ENCODE results near the gene EFS.
A peak's percentile ranks its signal among the peaks of the same experiment; 100 is the strongest.

EFS gene

DNA sequence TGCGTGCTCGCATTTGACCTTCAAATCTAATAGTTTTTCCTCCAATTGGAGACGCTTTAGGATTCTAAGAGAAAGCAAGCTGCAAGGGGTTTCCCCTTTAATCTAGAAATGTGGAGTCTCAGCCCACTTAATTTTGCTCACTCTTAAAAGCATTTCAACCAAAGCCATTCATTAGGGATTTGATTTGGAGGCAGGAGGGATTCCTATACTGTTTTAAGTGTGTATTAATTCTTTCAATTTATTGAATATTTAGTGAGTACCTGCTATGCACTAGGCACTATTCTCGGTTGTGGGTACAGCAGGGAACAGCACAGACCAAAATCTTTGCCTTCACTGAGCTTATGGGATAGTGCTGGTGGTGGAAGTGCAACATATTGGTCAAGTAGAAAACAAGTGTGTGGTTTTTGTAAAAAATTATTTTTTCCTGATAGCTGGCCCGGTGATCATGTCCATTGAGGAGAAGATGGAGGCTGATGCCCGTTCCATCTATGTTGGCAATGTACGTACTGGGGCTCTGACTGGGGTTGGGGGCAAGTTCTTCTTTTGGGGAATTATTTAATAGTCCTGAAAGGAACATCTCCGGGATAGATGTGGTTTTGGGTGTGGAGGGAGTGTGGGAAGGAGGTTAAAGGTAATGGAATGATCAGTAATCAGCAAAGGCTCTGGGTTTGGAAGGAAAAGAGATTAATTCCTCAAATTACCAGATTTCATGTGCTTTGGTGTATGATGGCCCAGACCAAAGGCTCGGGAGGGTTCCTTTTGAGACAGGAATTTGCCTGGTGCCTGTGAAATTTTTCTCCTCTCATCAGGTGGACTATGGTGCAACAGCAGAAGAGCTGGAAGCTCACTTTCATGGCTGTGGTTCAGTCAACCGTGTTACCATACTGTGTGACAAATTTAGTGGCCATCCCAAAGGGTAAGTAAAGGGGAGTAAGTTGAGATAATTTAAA, 42.1 kb downstream of the EFS start:
- peak in 1 of 42 donors; percentile 28 for DNase-seq
- intact Hi-C loops (cut with DNase I) = loop anchor here (5.0 to 10.0 kb wide), 3 partner anchors 39 to 232 kb away; partner anchors contain the start of genes NGDN, THTPA and ZFHX2

DNA sequence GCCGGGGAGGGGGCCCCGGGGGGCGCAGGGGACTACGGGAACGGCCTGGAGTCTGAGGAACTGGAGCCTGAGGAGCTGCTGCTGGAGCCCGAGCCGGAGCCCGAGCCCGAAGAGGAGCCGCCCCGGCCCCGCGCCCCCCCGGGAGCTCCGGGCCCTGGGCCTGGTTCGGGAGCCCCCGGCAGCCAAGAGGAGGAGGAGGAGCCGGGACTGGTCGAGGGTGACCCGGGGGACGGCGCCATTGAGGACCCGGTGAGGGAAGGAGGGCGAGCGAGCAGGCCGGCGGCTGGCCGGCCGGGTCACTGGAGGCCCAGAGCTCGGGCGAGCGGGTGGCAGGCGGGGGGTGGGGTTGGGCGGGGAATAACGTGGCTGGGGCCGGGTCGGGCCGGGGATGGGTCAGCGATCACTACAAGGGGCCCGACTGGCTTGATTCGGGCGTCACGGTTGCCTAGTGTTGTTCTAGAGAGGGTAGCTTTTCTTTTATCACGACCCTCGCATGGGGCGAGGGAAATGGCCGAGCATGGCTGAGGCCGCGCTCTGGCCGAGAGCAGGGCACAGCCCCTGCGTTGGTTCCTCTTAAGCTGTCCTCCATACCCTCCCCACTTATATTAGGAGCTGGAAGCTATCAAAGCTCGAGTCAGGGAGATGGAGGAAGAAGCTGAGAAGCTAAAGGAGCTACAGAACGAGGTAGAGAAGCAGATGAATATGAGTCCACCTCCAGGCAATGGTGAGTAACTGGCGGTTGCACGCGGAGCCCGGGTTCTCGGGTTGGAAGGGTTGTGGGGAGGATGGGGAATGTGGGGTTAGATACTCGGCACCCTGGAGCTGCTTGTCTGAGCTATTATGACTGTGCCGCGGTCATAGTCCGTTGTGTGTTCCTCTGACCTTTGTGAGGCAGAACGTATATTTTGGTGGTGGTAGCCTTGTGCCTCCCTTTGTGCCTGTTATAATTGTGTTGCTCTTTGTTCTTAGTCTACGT, 43.1 kb downstream of the EFS start:
- DNase-seq = peak in 28 of 42 donors; percentile 21 to 73 (median 44)
- intact Hi-C loops (cut with DNase I) = loop anchor here (2.0 to 10.0 kb wide), 4 partner anchors 19 to 233 kb away; partner anchors contain the start of genes NGDN, PPP1R3E, THTPA and ZFHX2

DNA sequence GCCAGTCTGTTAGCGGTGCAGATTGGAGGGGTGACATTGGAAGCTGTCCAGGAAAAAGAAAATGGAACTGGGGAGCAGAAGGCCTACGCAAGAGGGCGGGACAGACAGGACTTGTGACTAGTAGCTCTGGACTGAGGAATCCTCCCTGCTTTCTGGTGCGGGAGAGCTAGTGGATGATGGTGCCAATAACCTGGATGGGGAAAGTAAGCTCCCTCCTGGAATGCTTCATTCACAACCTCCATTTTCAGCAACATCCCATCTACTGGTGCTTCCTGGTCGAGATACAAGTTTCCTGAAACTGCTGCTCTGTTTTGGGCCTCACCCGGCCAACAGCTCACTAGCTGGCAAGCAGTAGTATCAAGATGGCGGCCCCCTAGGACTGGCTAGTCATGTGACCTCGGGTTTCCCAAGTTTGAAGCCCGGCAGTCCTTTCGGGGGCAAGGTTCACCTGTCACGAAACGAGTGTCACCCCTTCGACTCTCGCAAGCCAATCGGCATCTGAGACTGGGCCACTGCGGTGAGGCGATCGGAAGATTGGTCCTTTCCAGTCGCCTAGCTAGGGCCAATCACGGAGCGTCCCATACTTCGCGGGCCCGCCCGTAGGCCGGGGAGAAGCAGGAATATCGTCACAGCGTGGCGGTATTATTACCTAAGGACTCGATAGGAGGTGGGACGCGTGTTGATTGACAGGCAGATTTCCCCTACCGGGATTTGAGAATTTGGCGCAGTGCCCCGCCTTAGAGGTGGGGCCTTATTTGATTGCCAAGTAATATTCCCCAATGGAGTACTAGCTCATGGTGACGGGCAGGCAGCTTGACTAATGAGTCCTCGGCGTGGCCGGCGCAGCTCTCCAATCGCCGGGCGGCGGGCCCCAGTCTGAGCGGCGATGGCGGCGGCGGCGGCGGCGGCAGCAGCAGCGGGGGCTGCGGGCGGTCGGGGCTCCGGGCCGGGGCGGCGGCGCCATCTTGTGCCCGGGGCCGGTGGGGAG, 44.1 kb downstream of the EFS start, which contains the start of gene PABPN1:
Gene PABPN1, plus strand, starts transcription at position 874 of the 988 bp plus-strand sequence. Its CDS starts 13 bp downstream, at position 887.
- intact Hi-C loops (cut with DNase I) = loop anchor here (2.0 to 10.0 kb wide), 4 partner anchors 18 to 234 kb away; partner anchors contain the start of genes NGDN, PPP1R3E, THTPA and ZFHX2
- peak; percentile 96 to 100 (median 99) for DNase-seq

DNA sequence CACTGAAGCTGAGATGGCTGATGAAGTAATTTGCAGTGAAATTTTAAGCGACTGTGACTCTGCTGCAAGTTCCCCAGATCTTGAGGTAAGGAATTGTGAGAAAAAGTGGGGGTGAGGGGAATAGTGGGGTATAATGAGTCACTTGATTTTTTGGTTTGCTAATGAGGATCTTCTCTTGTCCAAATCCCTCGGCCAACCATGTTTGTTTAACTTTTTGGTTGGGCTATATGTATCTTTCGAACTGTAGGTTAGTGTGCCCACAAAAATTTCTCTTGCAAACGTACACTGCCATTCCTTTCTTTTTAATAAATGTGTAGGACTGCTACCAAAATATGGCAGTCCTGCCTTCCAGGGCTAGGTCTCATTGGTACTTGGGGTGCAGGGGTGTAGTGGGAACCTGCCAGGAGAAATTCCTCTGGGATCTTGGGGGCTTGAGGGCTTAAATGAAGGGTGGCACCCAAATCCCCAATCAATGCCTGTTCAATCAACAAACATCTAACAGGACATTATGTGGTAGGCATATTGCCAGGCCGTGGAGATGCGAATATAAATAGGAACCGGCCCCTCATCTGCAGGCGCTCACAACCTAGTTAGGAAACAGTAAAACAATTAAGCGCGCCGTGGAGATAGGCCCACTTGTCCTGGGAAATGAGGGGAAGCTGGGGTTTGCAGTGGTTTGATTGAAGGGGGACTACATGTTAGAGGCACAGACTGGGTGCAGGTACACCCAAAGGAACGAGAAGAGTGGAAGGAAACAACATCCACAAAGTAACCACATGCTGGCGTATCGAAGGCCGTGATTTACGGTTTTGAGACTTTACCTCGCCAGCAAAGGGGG, 45.0 kb downstream of the EFS start:
- DNase-seq = no peak
- intact Hi-C loops (cut with DNase I) = loop anchor here (2.0 to 10.0 kb wide), 4 partner anchors 17 to 235 kb away; partner anchors contain the start of genes NGDN, PPP1R3E, THTPA and ZFHX2

DNA sequence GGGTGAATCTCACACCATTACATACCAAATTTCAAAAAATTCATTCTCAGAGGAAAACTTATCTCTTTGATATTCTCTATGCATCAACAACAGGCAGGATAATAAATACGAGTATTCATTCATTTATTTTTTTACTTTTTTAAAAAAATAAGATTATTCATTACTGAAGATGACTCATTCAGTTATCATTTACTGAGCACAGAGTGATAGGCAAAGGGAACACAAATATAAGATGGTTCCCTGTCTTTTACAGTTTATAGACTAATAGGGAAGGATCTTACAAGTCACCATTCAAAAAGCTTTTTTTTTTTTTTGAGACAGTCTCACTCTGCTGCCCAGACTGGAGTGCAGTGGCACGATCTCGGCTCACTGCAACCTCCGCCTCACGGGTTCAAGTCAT, 48.7 kb downstream of the EFS start:
- DNase-seq = no peak
- intact Hi-C loops (cut with DNase I) = no loop called here

DNA sequence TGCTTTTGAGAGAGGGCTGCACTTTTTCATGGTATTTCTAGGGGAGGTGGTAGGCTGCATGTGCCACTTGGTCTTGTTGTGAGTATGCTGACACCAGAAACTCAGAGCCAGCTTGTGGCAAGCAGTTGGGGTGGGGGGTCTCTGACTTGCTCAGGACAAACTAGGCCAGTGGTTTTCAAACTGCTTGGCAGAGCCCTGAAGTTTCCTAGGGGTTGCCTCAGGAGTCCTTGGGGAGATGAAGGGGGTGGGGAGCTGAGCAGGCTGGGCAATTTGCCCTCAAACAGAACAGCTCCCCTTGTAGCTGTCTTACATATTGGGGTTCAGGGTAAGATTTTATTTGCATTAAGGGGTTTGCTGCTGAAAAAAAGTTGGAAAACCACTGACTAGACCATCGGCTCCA, 54.4 kb downstream of the EFS start:
- DNase-seq = peak in 1 of 42 donors; percentile 34
- intact Hi-C loops (cut with DNase I) = no loop called here

DNA sequence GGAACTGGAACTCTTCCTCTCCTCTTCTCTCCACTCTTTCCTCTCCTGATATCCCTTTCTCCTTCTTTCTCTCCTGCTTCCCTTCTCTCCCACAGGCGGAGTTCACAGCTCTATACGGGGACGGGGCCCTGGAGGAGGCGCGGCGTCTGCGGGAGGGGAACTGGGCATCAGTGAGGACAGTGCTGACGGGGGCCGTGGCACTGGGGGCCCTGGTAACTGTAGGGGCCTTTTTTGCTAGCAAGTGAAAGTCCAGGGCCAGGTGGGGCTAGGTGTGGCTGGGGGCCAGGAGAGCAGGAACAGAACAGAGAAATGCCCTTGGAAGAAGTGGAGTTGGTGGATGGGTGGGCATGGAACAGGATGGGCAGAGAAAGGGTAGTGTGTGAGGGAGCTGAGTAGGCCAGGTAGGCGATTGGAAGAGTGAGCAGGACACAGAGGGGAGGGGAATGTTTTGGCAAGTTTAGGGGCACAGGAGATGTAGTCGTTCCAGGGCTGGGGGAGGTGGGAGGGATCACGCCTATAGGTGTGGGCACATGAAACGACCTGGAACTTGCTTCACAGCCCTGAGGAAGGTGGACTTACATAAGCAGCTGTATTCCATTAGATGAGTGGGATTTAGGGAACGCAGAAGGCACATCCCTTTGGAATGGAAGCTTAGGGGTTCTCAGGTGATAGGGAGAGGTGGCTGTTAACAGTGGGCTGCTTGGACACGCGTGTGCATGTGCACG, 56.1 kb downstream of the EFS start:
- intact Hi-C loops (cut with DNase I) = loop anchor here (10.0 kb wide), 1 partner anchor 214 kb away; the partner anchor contains the start of genes ACIN1 and C14orf119
- DNase-seq = peak in 13 of 42 donors; percentile 18 to 80 (median 41)

DNA sequence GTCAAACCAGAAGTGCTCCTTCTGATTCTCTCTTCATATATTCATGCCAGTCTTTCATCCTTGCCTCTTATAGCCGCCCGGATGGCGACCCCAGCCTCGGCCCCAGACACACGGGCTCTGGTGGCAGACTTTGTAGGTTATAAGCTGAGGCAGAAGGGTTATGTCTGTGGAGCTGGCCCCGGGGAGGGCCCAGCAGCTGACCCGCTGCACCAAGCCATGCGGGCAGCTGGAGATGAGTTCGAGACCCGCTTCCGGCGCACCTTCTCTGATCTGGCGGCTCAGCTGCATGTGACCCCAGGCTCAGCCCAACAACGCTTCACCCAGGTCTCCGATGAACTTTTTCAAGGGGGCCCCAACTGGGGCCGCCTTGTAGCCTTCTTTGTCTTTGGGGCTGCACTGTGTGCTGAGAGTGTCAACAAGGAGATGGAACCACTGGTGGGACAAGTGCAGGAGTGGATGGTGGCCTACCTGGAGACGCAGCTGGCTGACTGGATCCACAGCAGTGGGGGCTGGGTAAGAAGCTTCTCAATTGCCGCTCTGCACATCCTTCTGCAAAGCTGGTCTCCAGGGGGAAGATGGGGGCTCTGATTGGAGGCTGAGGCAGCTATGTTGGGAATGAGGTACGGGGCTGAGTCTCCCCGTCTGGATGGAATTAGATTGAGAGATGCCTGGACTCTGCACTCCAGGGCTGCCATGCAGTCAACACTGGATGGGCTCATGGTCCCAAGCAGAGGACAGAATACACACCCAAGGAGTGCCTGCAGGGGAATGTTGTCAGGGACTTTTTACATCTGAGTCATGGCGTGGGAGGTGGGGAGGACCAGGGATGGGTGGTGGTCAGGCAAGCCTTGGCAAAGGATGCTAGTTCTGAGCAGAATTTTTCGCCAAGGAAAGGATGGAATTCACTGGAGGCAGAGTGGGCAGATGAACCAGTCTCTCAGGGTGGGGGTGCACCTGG, 57.0 kb downstream of the EFS start:
- intact Hi-C loops (cut with DNase I) = loop anchor here (10.0 kb wide), 1 partner anchor 213 kb away; the partner anchor contains the start of genes ACIN1 and C14orf119
- DNase-seq = peak in 1 of 42 donors; percentile 39

DNA sequence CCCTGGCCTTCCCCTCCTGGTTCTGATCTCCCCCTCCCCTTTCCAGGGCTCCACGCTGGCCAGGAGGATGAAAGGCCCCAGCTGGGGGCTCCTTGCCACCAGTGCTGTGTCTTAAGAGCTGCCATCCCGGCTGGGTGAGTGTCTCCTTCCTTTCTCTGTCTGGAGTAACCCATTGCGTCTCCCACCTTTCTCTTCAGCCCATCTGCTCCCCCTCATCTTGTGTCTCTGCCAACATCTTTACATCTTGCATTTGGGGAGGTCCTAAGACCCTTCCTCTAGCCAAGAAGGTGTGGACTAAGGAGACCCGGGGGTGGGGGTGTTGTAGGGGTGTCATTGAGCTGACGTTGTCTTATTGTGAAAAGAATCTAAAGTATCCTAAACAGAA, 57.8 kb downstream of the EFS start:
- intact Hi-C loops (cut with DNase I) = loop anchor here (10.0 kb wide), 1 partner anchor 212 kb away; the partner anchor contains the start of genes ACIN1 and C14orf119
- DNase-seq = peak in 1 of 42 donors; percentile 52

DNA sequence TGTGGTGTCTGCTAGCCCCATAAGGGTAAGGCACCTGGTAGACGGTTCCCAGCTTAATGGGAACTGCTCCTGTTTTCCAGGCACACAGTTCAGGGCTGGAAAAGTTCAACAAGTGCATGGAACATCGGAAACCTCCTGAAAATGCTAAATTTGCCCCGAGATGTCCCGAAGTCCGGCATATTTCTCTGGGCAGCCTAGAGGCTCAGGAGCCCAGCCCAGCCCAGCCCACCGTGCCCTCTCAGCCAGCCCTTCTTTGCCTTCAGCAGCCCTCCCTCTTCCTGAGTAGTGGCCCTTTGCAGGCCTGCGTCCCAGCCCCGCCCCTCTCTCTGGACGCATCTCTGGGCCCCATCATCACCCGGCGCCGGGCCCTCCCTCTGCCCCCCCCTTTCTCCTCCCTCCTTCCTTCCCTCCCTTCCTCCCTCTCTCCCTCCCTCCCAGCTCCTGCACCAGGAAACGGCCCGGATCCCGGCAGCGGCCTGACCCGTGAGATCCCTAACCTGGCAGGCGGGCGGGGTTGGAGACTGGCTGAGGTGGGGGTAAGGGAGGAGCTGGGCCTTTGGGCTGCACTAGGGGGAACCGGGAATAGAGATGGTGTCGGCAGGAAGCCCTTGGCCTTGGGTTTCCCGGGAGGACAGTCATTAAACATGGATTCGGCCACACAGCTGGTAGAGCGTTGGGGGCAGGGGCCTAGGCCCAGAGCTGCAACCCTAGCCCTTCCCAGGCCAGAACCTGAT, 58.4 kb downstream of the EFS start, which contains the start of gene BCL2L2:
Gene BCL2L2, plus strand, starts transcription at position 422 of the 734 bp plus-strand sequence. CDS start 935 bp downstream, outside the sequence.
- intact Hi-C loops (cut with DNase I) = loop anchor here (10.0 kb wide), 1 partner anchor 212 kb away; the partner anchor contains the start of genes ACIN1 and C14orf119
- DNase-seq = peak; percentile 84 to 97 (median 90)
